ENCODE results near the gene PTPRT. TPM values are rescaled to one million over a fixed set of nuclear protein-coding genes. Genes with fewer than 3 reads are reported as not detected.

Gene PTPRT
- total RNA-seq, 6 experiments from 2014 or later, result not detected

- no peak overlapping the region for H3K27ac Mint-ChIP-seq
- peaks cover 66% of the 10 kb centered on the region for H3K9me3 Mint-ChIP-seq
- no peak for TF ChIP-seq CTCF (IDR thresholded peaks at IDR 0.05)
- H3K36me3 Mint-ChIP-seq (ENCODE audit: low read depth), result peaks cover 6% of the 10 kb centered on the region; the same call in 1 of the 2 replicates
- no peaks in the 10 kb centered on the region for H3K4me1 Mint-ChIP-seq (ENCODE audit: low read depth)
- no peak overlapping the region for H3K4me3 Mint-ChIP-seq
- DNase-seq, result no peak
- peaks cover 2% of the 10 kb centered on the region; the same call in 1 of the 2 replicates for H3K27me3 Mint-ChIP-seq (ENCODE audit: insufficient read depth)
Observed at GRCh38 chr20:42697962-42698361, 491.7 kb downstream of the PTPRT start.

GRCh38 chr20:42690842-42691437 is 498.8 kb downstream of the PTPRT start:
- H3K4me3 Mint-ChIP-seq, result no peak overlapping the region
- no peak for TF ChIP-seq CTCF (IDR thresholded peaks at IDR 0.05)
- no peaks in the 10 kb centered on the region for H3K27me3 Mint-ChIP-seq (ENCODE audit: insufficient read depth)
- H3K9me3 Mint-ChIP-seq, result peaks cover 48% of the 10 kb centered on the region
- no peak overlapping the region for H3K27ac Mint-ChIP-seq
- no peaks in the 10 kb centered on the region for H3K36me3 Mint-ChIP-seq (ENCODE audit: low read depth)
- DNase-seq, result no peak
- no peaks in the 10 kb centered on the region for H3K4me1 Mint-ChIP-seq (ENCODE audit: low read depth)

GRCh38 chr20:42688576-42688975 is 501.1 kb downstream of the PTPRT start:
- Mint-ChIP-seq H3K36me3 (ENCODE audit: low read depth) (no peaks in the 10 kb centered on the region), H3K27ac (no peak overlapping the region), H3K4me1 (ENCODE audit: low read depth) (no peaks in the 10 kb centered on the region), H3K9me3 (peaks cover 40% of the 10 kb centered on the region), H3K27me3 (ENCODE audit: insufficient read depth) (no peaks in the 10 kb centered on the region), H3K4me3 (no peak overlapping the region)
- no peak for TF ChIP-seq CTCF (IDR thresholded peaks at IDR 0.05)
- no peak for DNase-seq

GRCh38 chr20:42686057-42686456 is 503.6 kb downstream of the PTPRT start:
- TF ChIP-seq CTCF (IDR thresholded peaks at IDR 0.05), result no peak

GRCh38 chr20:42678895-42679294 is 510.8 kb downstream of the PTPRT start:
- no peak for DNase-seq
- Mint-ChIP-seq H3K36me3 (ENCODE audit: low read depth) (0 out of 2 replicates have a peak, but pooled peaks cover 1% of the 10 kb centered on the region), H3K4me1 (ENCODE audit: low read depth) (no peaks in the 10 kb centered on the region), H3K27me3 (ENCODE audit: insufficient read depth) (no peaks in the 10 kb centered on the region), H3K4me3 (no peak overlapping the region), H3K27ac (no peak overlapping the region), H3K9me3 (peaks cover 38% of the 10 kb centered on the region)
- TF ChIP-seq CTCF (IDR thresholded peaks at IDR 0.05), result no peak

More at GRCh38 chr20:42686057-42686456, 503.6 kb downstream of the PTPRT start:
- DNase-seq, result no peak
- Mint-ChIP-seq H3K4me1 (ENCODE audit: low read depth) (no peaks in the 10 kb centered on the region), H3K36me3 (ENCODE audit: low read depth) (no peaks in the 10 kb centered on the region), H3K9me3 (peaks cover 45% of the 10 kb centered on the region), H3K27me3 (ENCODE audit: insufficient read depth) (no peaks in the 10 kb centered on the region), H3K27ac (no peak overlapping the region), H3K4me3 (no peak overlapping the region)
